ENCODE data around the gene MYH7.
A peak's percentile ranks its signal among the peaks of the same experiment; 100 is the strongest.

MYH7 gene

GRCh38 chr14:23385642-23386265 is 49.7 kb downstream of the MYH7 start:
- no peak for DNase-seq

GRCh38 chr14:23385244-23385641 is 50.2 kb downstream of the MYH7 start:
- no peak for DNase-seq

- DNase-seq = no peak
Observed at GRCh38 chr14:23384364-23385080, 50.9 kb downstream of the MYH7 start.

GRCh38 chr14:23382731-23383440 is 52.6 kb downstream of the MYH7 start:
- no peak for DNase-seq

GRCh38 chr14:23382276-23382675 is 53.2 kb downstream of the MYH7 start:
- no peak for DNase-seq

DNA sequence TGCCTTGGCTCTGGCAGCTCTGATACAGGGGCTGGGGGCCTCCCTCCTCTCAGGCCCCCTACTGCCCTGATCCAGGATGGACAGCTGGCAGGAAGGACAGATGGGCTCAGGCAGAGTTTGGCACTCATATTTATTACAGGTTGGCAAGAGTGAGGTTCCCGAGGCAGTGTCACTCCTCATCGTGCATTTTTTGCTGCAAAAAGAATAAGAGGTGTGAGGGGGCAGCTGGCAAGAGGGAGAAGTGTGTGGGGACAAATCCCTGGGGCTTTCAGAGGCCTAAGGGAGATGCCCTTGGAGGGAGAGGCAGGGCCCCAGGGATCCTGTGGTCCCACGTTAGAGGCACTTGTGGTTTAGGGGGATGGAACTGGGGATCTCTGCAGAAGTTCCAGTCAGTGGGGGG is 53.6 kb downstream of the MYH7 start:
- no peak for DNase-seq

DNA sequence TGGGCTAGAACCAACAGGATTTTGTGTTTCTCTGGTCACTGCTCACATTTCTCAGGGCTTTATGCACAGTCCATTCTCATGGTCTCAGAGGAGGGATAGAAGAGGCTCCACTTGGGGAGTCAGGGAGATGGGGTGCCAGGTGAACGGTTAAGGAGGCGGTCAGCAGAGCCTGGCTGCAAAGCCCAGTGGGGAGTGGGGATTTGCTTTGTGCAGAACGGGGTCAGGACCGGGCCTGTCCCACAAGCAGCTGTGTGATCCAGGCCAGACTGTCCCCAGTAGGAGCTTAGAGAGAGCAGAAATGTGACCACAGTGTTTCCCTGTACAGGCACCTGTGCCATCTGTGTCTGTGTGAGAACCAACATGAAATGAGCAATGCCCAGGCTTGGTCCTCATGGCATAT is 54.5 kb downstream of the MYH7 start:
- DNase-seq = no peak

- DNase-seq = no peak
Observed at GRCh38 chr14:23380197-23380914, 55.1 kb downstream of the MYH7 start.

- peak; percentile 39 to 54 (median 40) for DNase-seq
Observed at GRCh38 chr14:23379366-23380196, 55.9 kb downstream of the MYH7 start.

- no peak for DNase-seq
Observed at GRCh38 chr14:23378612-23379220, 56.7 kb downstream of the MYH7 start.

DNA sequence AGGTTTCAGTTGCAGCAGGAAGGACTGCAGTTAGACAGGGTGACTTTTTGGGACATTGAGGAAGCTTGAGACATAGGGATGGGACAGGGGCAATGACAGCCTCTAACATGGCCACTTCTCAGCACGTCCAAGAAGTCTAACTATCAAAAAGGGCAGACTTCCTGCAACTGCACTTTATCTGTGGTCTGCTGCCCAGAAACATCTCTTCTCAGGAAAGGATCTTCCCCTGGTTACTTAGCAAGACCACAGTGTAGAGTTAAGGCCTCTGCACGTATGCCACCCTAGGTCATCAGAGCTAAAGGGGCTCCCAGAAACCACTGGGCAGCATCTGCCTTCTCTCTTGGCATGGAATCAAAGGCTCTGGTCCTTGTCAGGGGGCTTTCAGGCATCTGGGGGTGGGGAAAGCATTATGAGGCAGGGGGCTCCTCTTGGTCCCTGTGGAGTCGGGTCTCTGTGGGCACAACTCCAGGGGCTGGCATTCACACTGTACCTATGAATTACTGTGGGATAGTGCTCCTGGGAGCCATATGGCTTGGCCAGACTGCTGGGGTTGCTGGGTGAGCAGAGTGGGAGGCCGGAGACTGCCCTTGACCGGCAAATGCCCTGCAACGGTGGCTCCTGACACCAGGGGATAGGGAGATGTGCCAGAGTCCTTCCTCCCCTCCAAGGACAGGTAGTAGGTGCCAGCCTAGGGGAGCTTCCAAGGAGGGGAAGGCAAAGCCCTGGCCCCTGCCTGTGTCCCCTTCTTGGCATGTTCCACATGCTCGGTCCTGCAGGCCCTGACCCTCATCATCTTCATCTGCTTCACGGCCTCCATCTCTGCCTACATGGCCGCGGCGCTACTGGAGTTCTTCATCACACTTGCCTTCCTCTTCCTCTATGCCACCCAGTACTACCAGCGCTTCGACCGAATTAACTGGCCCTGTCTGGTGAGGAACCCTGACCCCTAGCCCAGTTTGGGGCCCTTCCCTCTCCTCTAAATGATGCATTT is 57.6 kb downstream of the MYH7 start:
- DNase-seq = no peak

DNA sequence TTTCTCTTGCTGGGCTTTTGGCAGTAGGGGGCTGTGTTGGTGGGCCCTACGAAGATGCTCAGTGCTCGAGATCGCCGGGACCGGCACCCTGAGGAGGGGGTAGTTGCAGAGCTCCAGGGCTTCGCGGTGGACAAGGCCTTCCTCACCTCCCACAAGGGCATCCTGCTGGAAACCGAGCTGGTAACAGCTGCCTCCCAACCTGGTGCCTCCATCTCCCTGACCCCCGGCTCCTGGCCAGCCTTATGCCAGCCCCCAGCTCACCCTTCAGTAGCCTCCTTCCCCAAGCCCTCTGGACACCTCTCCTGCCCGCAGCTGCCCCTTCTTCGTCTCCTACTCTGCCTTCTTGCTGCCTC is 58.3 kb downstream of the MYH7 start:
- DNase-seq = no peak

GRCh38 chr14:23376482-23377197 is 58.8 kb downstream of the MYH7 start, which contains the start of gene CMTM5:
CMTM5 (plus strand) TSS chr14:23377046; CDS start chr14:23377252, 206 bp downstream.
- no peak for DNase-seq

- no peak for DNase-seq
Observed at GRCh38 chr14:23375527-23376251, 59.8 kb downstream of the MYH7 start.

DNA sequence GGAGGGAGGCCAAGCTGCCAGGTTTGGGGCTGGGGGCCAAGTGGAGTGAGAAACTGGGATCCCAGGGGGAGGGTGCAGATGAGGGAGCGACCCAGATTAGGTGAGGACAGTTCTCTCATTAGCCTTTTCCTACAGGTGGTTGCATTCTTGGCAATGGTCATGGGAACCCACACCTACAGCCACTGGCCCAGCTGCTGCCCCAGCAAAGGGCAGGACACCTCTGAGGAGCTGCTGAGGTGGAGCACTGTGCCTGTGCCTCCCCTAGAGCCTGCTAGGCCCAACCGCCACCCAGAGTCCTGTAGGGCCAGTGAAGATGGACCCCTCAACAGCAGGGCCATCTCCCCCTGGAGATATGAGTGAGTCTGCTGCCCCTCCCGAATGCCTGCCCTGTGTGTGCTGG is 62.4 kb downstream of the MYH7 start:
- DNase-seq = no peak

DNA sequence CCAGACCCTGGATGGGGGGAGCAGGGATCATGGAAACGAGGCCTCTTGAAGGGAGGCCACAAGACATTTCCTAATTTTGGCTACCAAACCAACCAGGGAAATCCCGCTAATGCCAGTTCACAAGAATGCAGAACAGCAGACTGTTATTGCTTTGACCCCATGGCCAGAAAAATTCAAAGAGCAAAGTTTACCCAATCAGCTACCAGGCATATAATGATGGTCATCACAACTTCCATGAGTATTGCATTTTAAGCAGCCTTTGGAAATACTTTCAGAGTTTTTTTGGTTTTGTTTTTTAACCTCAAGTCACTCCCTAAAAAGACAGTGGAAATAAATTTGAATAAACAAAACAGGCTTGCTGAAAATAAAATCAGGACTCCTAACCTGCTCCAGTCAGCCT is 63.0 kb downstream of the MYH7 start, which contains the start of gene IL25:
TSS of gene IL25 (plus strand) at position 301 of the 400 bp plus-strand sequence.
- no peak for DNase-seq

- DNase-seq = no peak
Observed at GRCh38 chr14:23371865-23372264, 63.6 kb downstream of the MYH7 start.

DNA sequence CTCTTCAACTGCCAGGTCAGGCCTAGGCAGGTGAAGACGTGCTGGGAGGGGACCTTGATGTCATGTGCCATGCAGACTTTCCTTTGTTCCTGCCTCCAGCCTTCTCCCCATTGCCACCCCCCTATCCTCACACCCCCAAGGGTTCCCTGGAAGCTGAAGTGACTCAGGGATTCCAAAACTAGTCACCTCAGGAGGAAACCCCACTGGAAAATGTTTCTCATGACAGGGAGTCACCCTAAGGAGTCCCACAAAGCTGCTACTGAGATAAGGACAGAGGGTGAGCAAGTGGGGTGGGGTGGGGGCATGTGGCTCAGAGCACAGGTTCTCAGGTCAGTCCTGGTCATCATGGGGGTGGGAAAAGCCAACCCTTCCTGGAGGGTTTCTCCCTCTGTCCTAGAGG is 65.2 kb downstream of the MYH7 start:
- DNase-seq = no peak

DNA sequence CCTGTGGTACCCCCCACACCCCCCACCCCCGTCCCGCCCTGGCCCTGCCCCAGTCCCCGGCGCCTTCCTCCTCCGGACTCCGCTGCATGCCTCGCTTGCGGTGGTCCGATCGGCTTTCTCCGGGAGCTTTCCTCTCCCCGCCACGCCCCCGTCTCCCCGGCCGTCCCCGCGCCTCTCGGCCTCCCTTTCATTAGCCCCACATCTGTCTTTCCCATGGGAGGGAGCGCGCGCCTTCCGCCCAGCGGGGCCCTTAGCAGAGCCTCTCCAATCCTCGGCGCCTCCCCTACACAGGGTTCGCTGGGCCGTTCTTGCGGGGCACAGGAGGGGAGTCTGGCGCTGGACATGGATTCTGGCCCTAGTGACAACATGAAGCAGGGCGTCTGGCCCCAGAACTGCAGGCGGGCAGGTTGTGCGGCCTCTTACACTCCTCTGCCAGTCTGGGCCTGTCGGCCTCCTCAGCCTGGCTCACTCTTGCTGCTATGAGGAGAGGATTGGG is 69.0 kb downstream of the MYH7 start:
- DNase-seq = no peak
